Astrocyte (in vitro differentiated cells and primary cell): ENCODE data around the gene CRYBG3.

ENCODE experiments used
- EZH2 ChIP-seq: IDR thresholded peaks from 2 replicates; pipeline ENCODE4 v1.6.1; 2012; ENCODE audit warnings: mild to moderate bottlenecking, low read length, inconsistent platforms; ENCODE audit not compliant: insufficient read depth
- TF ChIP-seq, protein P1 (sequence below): IDR thresholded peaks from 2 replicates; pipeline ENCODE4 v1.5.1; 2011; ENCODE audit warnings: low read depth, mild to moderate bottlenecking, inconsistent platforms, low read length, moderate library complexity; ENCODE audit not compliant: insufficient read depth

DNA sequence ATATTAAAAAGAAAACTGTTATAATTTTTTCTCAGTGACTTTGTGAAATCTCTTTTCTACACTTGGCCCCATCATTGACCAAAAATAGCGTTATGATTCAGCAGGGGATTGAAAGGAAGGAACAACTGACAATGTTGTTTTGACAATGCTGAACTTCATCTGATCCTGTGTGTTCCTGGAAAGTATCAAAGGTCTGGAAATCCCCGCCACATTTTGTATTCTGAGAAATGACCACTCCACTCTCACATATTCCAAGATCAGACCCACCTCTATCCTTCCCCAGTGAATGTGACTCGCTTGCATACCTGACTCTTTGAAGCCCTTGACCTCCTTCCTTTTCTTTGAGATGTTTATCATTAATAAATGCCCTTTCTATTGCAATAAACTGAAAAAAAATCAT lies 160.1 kb downstream of the CRYBG3 start:
- TF ChIP-seq, protein P1, sequence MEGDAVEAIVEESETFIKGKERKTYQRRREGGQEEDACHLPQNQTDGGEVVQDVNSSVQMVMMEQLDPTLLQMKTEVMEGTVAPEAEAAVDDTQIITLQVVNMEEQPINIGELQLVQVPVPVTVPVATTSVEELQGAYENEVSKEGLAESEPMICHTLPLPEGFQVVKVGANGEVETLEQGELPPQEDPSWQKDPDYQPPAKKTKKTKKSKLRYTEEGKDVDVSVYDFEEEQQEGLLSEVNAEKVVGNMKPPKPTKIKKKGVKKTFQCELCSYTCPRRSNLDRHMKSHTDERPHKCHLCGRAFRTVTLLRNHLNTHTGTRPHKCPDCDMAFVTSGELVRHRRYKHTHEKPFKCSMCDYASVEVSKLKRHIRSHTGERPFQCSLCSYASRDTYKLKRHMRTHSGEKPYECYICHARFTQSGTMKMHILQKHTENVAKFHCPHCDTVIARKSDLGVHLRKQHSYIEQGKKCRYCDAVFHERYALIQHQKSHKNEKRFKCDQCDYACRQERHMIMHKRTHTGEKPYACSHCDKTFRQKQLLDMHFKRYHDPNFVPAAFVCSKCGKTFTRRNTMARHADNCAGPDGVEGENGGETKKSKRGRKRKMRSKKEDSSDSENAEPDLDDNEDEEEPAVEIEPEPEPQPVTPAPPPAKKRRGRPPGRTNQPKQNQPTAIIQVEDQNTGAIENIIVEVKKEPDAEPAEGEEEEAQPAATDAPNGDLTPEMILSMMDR, result no peak
- no peak for TF ChIP-seq EZH2
